ENCODE data around the gene HIPK4.
"Not testable (repeated sequence)": the region's sequence is repeated elsewhere in the genome, so short reads cannot be mapped to it uniquely, and the experiment has no call there.

HIPK4 gene

DNA sequence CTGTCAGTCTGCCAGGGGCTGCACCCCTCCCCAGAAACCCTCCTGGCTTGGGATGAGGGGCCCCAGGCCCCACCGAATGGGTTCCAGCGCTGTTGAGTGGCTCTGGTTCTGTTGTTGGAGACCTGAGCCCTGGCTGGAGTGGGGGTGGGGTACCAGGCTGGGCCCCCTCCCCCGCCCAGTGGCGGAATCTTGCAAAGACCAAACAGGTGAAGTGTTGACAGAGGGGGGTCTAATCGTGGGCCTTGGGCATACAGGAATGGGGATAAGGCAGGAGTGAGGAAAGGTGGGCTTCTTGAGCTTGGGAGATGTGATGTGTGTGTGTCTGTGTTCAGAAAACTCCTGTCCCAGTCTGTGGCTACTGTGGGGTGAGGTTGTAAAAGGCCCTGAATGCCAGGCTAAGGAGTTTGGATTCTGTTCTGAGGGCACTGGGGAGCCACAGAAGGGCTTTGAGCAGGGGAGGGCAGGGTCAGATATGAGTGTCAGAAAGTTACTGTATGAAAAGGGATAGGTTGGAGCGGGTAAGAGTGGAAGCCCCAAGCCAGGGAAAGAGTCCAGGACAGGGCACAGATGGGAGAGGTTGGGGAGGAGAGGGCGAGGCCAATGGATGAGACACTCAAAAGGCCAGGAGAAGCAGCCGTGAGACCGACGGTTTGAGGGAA is at the start of gene HIPK4:
Gene HIPK4, minus strand, starts transcription at position 98 of the 659 bp plus-strand sequence. CDS start 279 bp downstream, outside the sequence.
- no peak for DNase-seq

DNA sequence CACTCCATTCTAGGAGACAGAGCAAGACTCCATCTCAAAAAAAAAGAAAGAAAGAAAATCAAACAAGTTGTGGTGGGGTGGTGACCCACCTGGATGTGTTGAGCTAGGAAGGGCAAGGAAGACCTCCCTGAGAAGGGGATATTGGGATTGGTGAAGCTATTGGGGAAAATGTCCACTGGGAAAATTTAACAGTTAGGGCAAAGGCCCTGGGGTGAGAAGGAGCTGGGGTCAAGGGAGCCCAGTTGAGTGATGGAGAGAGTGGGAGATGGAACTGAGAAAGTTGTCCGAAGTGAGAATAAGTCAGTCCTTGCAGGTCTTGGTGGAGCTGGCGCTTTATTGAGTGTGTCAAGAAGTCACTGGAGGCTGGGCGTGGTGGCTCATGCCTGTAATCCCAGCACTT is 48.3 kb upstream of the HIPK4 start:
- DNase-seq, result no peak

DNA sequence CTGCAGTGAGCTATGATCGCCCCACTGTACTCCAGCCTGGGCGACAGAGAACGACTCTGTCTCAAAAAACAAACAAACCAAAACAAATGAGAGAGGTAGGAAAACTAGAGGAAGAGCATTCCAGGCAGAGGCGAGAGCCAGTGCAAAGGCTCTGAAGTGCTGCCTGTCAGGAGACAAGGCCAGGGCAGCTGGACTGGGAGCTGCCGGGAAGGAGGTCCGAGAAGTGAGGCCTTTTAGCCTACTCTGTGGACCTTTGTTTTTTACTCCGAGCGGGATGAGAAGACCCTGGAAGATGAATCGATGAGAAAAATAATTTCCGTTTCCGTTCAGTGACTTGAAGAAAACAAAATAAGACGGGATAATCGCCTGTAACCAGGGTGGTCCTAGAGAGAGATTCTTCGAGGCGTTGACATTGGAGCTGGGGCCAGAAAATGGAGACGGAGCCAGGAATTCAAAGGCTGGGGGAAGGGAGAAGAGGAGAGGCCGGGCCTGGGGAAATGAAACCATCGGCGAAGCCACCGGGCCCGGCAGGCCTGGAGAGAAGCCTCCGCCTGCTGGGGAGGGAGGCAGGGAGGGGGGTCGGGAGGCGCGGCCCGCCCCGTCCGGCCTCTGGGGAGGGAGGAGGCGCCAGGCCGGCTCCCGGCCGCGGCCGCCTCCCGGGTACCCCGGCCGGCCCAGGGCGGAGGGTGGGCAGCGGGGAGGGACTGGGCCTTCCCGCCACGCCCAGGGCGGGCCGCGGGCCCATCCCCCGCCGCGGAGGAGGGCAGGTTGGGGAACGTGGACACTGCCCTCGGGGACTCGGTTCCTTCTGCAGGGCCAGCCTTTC is 43.6 kb upstream of the HIPK4 start:
- peak; percentile 48 for DNase-seq

DNA sequence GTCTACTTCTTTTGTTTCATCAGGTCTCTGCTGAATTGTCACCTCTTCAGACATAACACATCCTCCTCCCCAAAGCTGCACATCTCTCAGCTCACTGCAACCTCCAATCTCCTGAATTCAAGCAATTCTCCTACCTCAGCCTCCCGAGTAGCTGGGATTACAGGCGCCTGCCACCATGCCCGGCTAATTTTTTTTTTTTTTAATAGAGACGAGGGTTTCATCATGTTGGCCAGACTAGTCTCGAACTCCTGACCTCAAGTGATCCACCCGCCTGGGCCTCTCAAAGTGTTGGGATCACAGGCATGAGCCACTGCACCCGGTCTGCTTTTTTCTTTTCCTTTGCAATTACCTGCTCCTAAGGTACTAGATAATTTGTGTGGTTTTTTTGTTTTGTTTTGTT is 42.8 kb upstream of the HIPK4 start:
- not testable (repeated sequence) for DNase-seq

DNA sequence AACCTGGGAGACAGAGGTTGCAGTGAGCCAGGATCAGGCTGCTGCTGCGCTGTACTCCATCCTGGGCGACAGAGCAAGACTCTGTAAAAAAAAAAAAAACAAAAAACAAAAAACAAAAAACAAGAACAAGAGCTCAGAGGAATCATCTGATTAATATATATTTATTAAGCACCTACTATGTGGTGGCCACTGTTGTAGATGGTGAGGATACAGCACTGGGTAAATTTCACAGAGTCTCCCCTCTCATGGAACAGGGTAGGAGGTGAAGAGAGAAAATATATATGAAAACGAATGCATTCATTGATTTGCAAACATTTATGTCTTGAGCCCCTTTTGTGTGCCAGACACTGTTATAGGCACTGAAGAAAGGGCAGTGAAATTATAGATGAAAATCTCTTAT is 41.7 kb upstream of the HIPK4 start:
- DNase-seq, result no peak

DNA sequence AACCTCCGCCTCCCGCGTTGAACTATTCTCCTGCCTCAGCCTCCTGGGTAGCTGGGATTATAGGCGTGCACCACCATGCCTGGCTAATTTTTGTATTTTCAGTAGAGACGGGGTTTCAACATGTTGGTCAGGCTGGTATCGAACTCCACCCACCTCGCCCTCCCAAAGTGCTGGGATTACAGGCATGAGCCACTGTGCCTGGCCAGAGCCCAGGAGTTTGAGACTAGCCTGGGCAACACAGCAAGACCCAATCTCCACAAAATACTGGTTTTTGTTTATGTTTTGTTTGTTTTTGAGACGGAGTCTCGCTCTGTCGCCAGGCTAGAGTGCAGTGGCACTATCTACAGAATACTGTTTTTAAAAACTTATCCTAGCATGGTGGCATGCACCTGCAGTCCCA is 40.3 kb upstream of the HIPK4 start:
- DNase-seq, result not testable (repeated sequence)

- DNase-seq, result not testable (repeated sequence)
These were observed 38.2 kb upstream of the HIPK4 start for GRCh38 chr19:40428197-40428596.

DNA sequence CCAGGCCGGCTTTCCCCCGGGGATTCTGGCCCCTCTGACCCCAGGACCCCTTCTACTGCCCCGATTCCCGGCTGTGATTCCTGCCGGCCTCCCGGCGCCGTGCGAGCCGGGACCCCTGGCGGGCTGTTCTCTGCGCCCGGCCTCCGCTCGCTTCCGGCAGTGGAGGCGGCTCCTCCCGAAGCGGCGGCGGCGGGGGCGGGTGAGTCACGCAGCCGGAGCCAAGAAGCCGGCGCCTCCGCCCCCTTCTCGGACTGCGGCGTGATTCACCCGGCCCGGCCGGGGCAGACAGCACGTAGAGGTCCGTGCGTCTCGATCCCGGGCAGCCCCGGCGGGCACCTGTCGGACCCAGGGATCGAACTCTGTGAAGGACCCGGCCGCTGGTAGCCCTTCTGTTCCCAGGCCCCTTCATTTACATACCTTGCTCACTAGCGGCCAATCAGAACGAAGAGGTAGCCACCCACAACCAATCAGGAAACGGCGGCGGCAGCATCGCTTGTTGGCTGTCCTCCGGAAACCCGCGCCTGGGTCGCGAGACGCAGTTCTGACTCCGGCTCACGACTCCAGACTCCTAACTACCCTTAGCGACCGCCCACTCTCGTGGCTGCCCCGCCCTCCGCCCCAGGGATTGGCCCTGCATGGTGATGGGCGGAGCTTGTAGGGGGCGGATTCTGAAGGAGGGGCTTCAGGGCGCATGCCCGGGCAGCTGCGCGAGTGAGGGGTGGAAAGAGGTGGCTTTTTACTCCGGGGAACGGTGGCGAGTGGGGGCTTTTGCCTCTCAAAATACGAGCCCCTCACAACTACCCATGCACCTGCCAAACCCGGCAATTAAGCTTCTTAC is 35.7 kb upstream of the HIPK4 start, which contains the start of gene SERTAD1:
Gene SERTAD1, minus strand, starts transcription at position 543 of the 838 bp plus-strand sequence. CDS start 2,446 bp downstream, outside the sequence.
- peak; percentile 98 for DNase-seq

- DNase-seq, result no peak
These were observed 34.9 kb upstream of the HIPK4 start for GRCh38 chr19:40424637-40425449.

DNA sequence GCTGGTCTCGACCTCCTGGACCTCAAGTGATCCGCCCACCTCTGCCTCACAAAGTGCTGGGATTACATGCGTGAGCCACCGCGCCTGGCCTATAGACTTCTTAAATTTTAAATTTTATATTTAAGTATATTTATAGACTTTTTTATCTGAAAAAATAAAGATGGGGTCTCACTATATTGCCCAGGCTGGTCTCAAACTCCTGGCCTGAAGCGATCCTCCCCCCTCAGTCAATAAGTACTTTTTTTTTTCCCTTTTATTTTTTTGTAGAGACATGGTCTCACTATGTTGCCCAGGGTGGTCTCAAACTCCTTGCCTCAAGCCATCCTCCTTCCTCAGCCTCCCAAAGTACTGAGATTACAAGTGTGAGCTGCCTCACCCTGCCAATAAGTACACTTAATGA is 34.0 kb upstream of the HIPK4 start:
- no peak for DNase-seq

DNA sequence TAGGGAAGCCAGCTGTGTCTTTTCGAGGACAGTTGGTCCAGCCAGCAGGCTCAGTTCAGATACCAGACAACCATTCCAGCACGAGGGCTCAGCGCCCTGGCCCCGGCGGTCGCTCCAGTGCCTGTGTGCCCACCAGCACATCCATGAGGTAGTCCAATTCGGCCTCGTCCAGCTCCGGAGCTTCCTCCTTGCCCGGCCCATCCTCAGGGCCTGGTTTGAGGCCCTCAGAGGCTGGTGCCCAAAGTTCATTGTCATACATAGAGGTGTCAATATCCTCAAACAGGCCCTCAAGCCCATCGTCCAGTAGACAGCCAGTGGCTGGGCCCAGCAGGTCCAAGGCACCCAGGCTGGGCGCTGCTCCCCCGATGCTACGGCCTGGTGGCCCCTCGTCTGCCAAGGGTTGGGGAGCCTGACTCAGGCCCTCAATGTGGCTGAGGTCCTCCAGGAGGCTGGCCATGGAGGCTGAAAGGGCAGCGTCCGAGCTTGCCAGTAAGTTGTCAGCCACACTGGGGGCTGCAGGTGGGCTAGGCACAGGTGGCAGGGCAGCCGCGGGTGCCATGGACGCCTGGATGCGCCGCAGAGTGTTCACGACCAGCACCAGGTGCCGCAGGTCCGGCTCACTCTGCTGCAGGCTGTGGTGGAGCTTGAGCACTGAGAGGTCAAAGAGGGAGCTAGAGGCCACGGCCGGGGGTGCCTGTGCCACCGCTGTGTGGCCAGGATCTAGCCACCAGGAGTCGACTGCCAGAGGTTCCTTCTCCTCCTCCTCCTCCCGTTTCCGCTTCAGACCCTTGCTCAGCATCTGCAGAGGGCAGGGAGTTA is 33.0 kb upstream of the HIPK4 start:
- no peak for DNase-seq

GRCh38 chr19:40421993-40422747 is 32.2 kb upstream of the HIPK4 start:
- no peak for DNase-seq

- peak; percentile 60 for DNase-seq
These were observed 31.1 kb upstream of the HIPK4 start for GRCh38 chr19:40420766-40421765.

DNA sequence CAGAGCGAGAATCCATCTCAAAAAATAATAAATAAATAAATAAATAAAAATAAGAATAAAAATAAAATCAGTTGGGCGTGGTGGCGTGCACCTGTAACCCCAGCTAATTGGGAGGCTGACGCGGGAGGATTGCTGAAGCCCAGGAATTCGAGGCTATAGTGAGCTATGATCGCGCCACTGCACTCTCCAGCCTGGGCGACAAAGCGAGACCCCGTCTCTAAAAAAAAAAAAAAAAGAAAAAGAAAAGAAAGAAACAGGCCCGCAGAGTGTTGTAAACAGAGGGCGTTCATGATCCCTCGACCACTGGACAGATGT is 30.4 kb upstream of the HIPK4 start:
- no peak for DNase-seq

- no peak for DNase-seq
These were observed 29.8 kb upstream of the HIPK4 start for GRCh38 chr19:40419780-40420179.

GRCh38 chr19:40419066-40419612 is 29.2 kb upstream of the HIPK4 start:
- DNase-seq, result no peak

GRCh38 chr19:40418040-40418439 is 28.1 kb upstream of the HIPK4 start:
- DNase-seq, result no peak

- DNase-seq, result no peak
These were observed 27.6 kb upstream of the HIPK4 start for GRCh38 chr19:40417643-40417981.

DNA sequence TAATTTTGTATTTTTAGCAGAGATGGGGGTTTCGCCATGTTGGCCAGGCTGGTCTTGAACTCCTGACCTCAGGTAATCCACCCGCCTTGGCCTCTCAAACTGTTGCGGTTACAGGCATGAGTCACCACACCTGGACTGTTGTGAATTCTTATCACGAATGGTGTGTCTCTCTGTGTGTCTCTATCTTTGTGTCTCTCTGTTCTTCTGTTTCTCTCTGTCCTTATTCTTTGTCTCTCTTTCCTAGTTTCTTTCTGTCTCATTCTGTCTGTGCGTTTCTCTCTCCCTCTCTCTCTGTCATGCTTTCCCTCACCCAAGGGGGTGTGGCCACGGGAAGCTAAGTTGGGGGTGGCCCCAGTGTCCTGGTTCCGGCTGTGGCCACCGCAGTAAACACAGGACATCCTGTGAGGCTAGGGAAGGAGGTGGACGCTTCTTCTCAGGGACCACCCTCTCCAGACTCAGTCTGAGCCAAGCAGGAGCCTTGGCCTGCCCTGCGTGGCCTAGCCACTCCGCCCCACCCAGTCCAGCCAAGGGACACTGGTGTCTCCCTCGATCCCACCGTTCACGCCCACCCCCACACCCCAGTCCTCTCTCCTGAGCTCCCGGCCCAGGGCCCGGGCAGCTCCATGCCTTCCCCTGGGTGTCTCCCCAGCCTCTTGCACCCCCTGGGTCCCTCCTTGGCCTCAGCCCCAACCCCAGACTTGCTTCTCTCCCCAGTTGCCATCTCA is 27.1 kb upstream of the HIPK4 start:
- DNase-seq, result no peak
